ENCODE data around the gene APOBEC3H.

Gene APOBEC3H

DNA sequence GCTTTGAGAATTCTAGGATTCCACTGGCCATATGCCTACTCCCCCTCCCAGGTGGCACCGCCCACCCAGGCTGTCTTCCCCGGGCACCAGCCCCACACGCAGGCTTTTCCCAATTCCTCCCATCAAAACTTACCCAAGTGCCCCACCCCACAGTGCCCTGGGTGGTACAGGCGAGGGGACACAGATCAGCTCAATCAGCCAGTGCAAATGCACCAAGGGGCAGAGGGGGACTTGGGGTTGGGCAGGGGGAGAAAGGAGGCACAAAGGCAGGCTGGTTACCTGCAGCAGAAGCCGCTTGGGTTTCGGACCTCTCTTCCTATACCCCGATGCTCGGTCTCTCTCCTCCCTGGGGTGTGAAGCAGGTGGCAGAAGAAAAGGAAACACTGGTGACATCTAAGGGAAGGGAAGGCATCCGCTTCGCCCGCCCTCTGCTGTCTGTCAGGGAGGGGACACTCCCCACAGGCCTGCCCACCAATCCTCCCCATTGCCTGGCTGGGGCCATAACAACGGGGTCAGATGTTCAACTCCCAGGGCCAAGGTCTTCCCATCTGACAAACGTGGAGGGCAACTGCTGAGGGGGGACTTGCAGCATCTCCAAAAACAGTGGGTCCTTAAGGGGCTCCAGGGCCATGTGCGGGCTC lies 41.4 kb downstream of the APOBEC3H start:
- DNase-seq, result no peak

DNA sequence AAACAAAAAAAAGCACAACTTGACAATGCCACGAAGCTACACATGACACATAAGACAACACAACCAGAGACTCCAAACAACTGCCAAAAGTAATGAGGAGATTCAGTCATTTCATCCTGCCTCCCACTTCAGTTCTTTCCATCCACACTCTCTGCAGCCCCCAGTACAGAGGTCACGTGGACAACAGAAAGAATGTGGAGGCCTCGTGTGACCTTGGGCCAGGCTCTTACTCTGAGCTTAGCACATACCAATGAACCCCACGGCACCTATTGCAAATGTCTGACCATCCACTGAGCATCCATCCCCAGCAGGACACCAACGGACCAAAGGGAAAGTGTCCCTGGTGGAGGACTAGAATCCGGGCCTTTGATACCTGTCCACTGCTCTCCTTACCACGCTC lies 42.9 kb downstream of the APOBEC3H start:
- DNase-seq, result no peak

DNA sequence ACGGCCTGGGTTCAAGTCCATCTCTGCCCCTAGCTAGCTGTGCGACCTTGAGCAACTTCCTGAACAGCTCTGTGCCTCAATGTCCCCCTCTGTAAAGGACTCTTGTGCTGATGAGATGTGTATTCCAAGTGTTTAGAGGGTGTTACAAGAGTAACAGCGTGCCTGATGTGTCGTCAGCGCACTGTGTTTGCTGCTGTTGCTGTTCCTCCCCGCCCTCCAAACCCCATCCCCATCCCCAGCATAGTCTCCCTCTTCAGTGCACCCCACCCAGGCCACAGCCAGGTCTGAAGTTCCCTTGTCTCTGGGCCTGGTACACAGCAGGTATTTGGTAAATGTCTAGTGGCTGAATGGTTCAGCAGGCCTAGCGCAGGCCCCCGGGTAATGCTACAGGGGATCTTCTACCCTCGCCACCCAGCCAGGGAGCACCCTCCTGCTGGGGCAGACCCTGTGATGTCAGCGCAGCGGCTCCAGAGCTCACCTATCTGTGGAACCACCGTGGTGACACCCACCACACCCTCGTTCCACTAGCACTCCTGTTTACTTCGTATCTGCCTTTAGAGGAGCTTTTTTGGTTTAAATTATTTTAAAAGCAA lies 45.1 kb downstream of the APOBEC3H start:
- no peak for DNase-seq

GRCh38 chr22:39144101-39144767 lies 47.2 kb downstream of the APOBEC3H start:
- DNase-seq, result peak; percentile 20

GRCh38 chr22:39146256-39147101 lies 49.4 kb downstream of the APOBEC3H start:
- DNase-seq, result no peak

DNA sequence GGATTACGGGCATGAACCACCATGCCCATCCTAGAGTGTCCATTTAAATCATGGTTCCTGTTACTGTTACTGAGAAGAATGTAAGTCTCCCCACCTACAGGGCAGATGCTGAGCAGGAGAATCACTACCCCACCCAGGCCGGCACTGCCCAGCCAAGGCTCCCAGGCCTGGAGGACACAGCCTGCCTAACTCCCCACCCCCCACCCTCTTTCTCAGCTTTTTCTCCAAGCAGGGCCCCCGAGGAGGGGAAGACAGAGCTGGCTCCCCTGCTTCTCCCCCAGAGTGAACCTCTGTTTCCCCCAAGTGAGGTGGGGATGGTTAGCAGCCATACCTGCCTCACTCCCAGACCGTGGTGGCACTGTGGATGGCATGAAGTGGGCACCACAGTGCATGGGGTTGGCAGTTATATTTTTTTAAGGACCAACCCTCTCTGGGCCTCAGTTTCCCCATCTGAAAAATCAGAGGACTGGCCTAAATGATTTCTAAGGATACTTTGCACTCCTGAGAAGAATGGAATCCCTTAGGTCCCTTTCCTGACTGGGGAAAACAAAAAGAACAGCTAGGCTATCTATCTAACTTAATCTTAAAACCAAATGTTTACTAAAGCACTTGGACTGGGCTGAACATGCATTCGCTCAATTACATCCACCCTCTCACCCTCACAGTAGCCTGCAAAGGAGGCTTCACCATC lies 50.4 kb downstream of the APOBEC3H start:
- DNase-seq, result no peak

GRCh38 chr22:39148026-39148726 lies 51.1 kb downstream of the APOBEC3H start:
- DNase-seq, result no peak

DNA sequence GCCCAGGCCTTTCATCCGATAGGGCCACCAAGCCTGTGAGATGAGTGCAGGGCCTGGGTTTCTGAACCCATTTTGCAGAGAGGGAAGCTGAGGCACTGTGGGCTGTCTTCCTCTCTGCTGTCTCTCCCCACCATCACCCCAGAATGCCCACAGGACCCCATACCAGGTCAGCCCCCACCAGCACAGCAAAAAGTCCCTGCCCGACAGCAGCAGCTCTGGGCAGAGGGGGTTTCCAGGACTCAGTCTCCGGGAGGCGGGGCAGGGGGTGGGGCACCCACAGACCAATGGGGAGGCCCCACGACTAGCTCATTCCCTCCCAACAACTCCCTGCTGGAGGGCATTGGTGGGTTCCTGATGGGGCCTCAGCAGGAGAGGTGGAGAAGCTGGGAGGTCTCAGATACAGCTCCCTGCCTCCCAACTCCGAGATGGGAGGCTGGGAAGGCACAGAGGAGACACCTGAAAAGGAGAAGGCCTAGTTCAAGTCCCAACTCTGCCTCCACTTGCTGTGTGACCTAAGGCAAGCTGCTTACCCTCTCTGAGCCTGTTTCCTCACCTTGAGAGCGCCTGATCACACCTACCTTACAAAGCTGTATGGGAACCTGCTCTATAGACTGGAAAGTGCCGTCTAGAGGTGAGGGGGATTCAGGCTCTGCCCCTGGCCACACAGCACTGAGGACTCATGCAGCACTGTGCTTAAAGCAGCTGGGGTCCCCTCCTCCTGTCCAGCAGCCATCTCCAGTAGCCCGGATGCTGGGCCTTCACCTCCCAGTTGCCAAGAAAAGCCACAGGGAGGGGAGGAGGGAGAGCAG lies 51.9 kb downstream of the APOBEC3H start:
- DNase-seq, result no peak

GRCh38 chr22:39149915-39150847 lies 53.1 kb downstream of the APOBEC3H start:
- DNase-seq, result no peak

DNA sequence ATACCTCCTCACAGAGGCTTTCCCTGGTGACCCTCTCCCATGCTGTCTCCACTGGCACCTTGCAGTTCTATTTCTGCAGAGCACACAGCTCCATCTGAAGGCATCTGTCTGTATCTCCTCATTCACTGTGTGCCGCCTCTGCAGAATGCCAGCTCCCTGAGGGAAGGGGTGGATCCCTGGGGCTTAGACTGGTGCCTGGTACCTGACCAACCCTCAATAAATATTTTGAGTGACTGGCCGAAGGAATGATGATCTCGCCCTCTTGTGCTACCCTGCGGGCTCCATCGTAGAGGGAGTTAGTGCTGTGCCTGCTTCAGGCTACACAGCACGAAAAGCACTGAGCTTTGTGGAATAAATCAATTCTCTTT lies 53.8 kb downstream of the APOBEC3H start:
- no peak for DNase-seq

DNA sequence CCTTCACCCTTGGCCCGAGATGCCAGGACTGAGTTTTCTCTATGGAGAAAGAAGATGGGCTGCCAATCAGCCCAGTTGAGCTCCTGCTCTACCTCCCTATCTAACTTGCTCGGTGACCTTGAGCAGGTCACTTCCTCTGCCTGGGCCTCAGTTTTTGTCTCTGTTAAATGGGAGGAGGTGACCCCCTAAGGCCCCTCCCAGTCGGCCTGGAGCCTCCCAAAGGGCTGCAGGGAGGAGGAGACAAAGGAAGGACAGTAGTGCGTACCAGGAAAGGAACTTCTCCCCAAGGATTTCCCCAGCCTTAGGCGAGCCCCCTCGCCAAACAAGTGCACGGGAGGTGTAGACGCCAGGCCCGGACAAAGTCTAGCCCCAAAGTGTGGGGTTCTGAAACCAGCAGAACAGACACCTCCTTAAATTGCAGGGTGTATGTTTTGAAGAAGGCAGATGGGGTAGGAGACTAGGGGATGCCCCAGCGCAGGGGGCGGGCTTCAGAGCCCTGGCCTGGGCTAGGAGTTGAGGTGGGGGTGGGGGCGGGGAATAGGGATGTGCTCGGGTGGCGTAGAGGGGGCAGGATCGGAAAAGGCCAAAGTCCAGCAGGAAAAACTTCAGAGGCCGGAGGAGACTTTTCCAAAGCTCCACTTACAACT lies 54.4 kb downstream of the APOBEC3H start:
- DNase-seq, result no peak

DNA sequence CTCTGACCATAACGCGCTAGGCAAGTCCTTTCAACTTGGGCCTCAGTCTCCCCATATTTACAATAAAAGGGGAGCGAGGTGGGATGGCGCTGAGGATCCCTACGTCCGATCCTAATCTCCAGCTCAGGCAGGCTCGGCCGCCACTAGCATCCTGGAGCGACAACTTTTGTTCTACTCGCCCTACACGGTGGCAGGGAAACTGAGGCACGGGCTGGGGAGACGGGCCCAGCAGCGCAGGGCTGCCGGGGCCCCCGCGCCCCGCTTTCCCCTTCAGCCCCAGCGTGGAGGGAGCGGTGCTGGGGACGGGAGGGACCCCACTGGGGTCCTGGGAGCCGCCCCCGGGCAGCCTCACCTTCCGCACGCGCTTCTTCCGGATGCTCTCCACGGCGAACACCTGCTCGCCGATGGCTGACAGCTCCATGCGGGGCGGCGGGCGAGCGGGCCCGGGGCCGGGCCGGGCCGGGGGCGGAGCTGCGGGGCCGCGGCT lies 55.0 kb downstream of the APOBEC3H start:
- no peak for DNase-seq

DNA sequence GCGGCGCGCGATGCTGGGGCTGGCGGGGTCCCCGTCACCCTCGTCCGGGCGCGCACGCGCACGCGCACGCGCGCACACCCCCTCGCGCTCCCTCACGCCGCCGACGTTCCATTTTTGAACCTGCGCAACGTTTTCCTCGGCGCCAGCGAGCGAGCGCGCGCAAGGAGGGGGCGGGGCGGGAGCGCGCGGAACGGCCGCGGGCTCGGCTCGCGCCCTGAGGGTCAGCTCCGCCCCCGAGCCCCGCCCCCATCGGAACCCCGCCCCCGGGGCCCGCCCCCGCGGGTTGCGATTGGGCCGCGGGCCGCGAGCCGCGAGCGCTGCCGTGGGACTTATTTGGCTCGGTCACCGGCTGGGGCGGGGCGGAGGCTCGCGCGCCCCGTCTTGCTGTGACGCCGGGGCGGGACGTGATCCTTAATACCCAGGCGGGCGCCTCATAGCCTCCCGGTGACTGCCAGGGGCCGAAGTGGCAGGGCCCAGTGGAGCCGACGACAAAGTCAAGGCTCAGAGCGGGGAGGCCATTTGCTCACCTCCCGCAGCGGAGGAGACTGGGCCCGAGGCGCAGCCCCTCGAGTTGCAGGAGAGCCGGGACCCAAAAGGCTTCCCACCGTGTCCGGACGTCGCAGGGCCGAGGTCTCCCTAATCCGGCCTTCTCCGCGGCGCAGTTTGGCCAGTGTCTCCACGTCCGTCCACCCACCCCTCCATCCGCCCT lies 55.6 kb downstream of the APOBEC3H start, which contains the start of gene CBX7:
CBX7 (minus strand) TSS at position 170 of the 709 bp plus-strand sequence. CDS start 236 bp downstream, outside the sequence.
- peak; percentile 86 for DNase-seq

- no peak for DNase-seq
Measured at GRCh38 chr22:39153220-39153717, 56.2 kb downstream of the APOBEC3H start.
